Activated naive CD4-positive, alpha-beta T cell treated with anti-CD3 and anti-CD28 coated beads, Interleukin-2, amount 50 U/mL, for 24 hours (primary cell): ENCODE measurements around the gene PRDM7.
"Not testable (repeated sequence)": the region's sequence is repeated elsewhere in the genome, so short reads cannot be mapped to it uniquely, and the experiment has no call there.

Experiments used
- H3K27ac Mint-ChIP-seq: one replicate; pipeline ENCODE4 v1.8.0; 2021; ENCODE audit warnings: mild to moderate bottlenecking, mixed read lengths
- H3K27me3 Mint-ChIP-seq: one replicate; pipeline ENCODE4 v1.8.0; 2021; ENCODE audit warnings: mixed read lengths
- H3K36me3 Mint-ChIP-seq: one replicate; pipeline ENCODE4 v1.8.0; 2021; ENCODE audit warnings: mixed read lengths
- H3K4me1 Mint-ChIP-seq: one replicate; pipeline ENCODE4 v1.8.0; 2021; ENCODE audit warnings: mixed read lengths
- H3K4me3 Mint-ChIP-seq: one replicate; pipeline ENCODE4 v1.8.0; 2021; ENCODE audit warnings: mild to moderate bottlenecking, mixed read lengths
- H3K9me3 Mint-ChIP-seq: one replicate; pipeline ENCODE4 v1.8.0; 2021; ENCODE audit warnings: mixed read lengths

PRDM7 gene

GRCh38 chr16:90077240-90077756, at the start of gene PRDM7:
PRDM7 (minus strand) TSS chr16:90077331; CDS start chr16:90075910, 1,421 bp downstream.
- peak within 1 kb of the TSS; percentile 81 for H3K4me3 Mint-ChIP-seq
- no peaks in the 10 kb centered on the region for H3K9me3 Mint-ChIP-seq
- peaks cover 2% of the 10 kb centered on the region for H3K27me3 Mint-ChIP-seq
- peaks cover 22% of the 10 kb centered on the region for H3K4me1 Mint-ChIP-seq
- peak within 1 kb of the TSS; percentile 65 for H3K27ac Mint-ChIP-seq
- no peaks in the 10 kb centered on the region for H3K36me3 Mint-ChIP-seq

DNA sequence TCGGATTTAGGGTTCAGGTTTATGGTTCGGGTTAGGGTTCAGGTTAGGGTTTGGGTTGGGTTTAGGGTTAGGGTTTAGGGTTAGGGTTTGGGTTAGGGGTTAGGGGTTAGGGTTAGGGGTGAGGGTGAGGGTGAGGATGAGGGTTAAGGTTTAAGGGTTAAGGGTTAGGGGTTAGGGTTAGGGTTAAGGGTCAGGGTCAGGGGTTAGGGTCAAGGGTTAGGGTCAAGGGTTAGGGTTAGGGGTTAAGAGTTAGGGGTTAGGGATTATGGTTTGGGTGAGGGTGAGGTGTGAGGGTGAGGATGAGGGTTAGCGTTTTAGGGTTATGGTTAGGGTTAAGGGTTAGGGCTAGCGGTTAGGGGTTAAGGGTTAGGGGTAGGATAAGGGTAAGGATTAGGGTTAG, 44.7 kb upstream of the PRDM7 start:
- not testable (repeated sequence) for H3K36me3 Mint-ChIP-seq, H3K4me3 Mint-ChIP-seq, H3K4me1 Mint-ChIP-seq, H3K9me3 Mint-ChIP-seq, H3K27me3 Mint-ChIP-seq, H3K27ac Mint-ChIP-seq

GRCh38 chr16:90107617-90108016, 30.5 kb upstream of the PRDM7 start:
- not testable (repeated sequence) for H3K9me3 Mint-ChIP-seq, H3K4me1 Mint-ChIP-seq, H3K36me3 Mint-ChIP-seq, H3K27ac Mint-ChIP-seq, H3K4me3 Mint-ChIP-seq, H3K27me3 Mint-ChIP-seq

DNA sequence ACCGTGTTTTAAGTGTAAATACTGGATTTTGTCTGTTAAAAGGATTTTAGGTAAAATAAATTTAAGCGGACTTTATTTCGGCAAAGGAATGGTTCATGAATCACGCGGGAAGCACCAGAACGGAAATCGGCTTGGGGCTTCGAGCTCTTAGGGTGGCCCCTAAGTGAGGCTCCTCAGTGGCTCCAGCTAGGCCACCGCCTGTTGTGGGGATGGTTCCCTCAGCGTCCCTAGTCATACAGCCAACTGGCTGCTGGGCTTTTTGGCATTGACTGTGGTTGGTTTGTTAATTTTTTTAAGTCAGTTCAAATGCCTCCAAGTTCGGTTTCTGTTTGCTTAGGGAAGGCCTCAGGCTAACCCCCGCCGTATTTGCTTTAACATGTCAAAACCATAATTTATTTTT, 29.9 kb upstream of the PRDM7 start:
- not testable (repeated sequence) for H3K4me3 Mint-ChIP-seq, H3K9me3 Mint-ChIP-seq, H3K27ac Mint-ChIP-seq, H3K36me3 Mint-ChIP-seq, H3K27me3 Mint-ChIP-seq, H3K4me1 Mint-ChIP-seq

GRCh38 chr16:90106271-90106670, 29.1 kb upstream of the PRDM7 start:
- H3K9me3 Mint-ChIP-seq, H3K27me3 Mint-ChIP-seq, H3K4me1 Mint-ChIP-seq, H3K36me3 Mint-ChIP-seq, H3K27ac Mint-ChIP-seq, H3K4me3 Mint-ChIP-seq: not testable (repeated sequence)

GRCh38 chr16:90104725-90105124, 27.6 kb upstream of the PRDM7 start:
- H3K27me3 Mint-ChIP-seq, H3K36me3 Mint-ChIP-seq, H3K4me3 Mint-ChIP-seq, H3K27ac Mint-ChIP-seq, H3K9me3 Mint-ChIP-seq, H3K4me1 Mint-ChIP-seq: not testable (repeated sequence)

DNA sequence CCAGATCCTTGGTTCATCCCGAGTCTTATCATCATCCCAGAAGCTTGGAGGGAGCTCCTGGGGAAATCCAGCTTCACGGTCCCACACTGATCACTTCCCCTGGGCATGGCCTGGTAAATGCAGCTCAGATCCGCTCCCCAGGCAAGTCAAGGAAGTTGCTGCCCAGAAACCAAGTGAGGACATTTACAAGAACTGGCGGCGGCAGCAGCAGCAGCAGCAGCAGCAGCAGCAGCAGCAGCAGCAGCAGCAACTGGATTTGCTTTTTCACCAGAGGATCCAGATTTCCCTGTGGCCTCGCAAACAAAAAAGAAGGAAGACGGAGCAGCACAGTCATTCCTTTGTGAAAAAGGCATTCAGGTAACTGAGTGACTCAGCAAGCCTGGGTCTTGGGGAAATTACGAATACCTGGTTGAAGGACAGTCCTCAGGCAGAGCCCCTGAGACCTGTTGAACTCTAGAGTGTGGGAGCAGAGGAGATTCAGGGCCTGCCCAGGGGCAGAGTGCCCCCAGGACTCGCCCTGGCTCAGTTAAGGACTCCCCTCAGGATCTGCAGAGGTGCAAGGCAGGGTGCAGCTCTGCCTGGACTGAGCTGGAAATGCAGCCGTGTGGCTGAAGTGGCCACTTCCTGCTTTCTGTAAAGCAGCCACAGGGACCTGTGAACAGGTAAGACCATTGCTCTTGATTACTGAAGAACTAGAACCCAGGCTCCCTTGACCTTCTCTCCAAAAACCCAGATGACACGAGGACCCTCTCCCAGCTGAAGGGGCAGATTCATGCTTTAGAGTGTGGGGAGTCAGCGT, 25.2 kb upstream of the PRDM7 start:
- not testable (repeated sequence) for H3K4me3 Mint-ChIP-seq, H3K4me1 Mint-ChIP-seq

DNA sequence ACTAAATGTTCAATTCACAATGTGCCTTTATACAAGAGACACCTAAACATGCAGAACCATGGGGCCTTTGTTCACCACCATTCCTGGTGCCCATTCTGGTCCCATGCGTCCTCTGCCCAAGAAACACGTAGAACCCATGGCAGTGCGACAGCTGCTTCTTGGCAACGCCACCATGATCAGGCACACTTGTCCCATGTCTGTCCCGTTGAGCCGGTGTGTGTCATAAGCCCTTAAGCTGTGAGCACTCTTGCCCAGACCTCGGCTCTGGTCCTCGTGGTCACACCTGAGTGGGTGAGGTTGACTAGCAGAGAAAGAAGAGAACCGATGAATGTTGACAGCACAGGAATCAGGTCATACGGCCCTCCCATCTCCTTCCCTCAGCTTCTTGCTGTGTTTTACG, 24.2 kb upstream of the PRDM7 start:
- H3K36me3 Mint-ChIP-seq, H3K4me3 Mint-ChIP-seq, H3K27ac Mint-ChIP-seq, H3K9me3 Mint-ChIP-seq, H3K4me1 Mint-ChIP-seq, H3K27me3 Mint-ChIP-seq: not testable (repeated sequence)

More for the DNA sequence above, 25.2 kb upstream of the PRDM7 start:
- not testable (repeated sequence) for H3K27ac Mint-ChIP-seq, H3K36me3 Mint-ChIP-seq, H3K9me3 Mint-ChIP-seq, H3K27me3 Mint-ChIP-seq

- not testable (repeated sequence) for H3K9me3 Mint-ChIP-seq, H3K36me3 Mint-ChIP-seq, H3K4me1 Mint-ChIP-seq, H3K27me3 Mint-ChIP-seq, H3K4me3 Mint-ChIP-seq, H3K27ac Mint-ChIP-seq
Observed at GRCh38 chr16:90100790-90101189, 23.7 kb upstream of the PRDM7 start.

GRCh38 chr16:90100229-90100628, 23.1 kb upstream of the PRDM7 start:
- not testable (repeated sequence) for H3K27ac Mint-ChIP-seq, H3K4me1 Mint-ChIP-seq, H3K36me3 Mint-ChIP-seq, H3K27me3 Mint-ChIP-seq, H3K4me3 Mint-ChIP-seq, H3K9me3 Mint-ChIP-seq

DNA sequence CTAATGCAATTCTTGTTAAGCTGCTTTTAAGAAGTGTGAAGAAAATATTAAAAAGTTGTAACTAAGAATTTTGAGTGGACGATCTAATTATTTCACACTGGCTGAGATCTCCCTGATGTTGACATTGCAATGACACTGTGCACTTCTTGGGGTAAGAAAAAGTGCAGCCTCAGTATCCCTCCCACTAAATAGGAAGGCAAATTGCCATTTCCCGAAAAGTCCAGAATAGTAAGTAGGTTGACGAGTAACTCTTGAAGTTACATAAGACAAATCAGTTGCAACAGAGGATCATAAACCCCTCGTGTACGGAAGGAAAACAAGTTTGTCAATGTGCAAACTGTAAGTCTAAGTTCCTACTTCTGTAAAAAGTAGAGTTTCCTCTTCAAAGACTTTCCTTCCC, 21.8 kb upstream of the PRDM7 start:
- not testable (repeated sequence) for H3K36me3 Mint-ChIP-seq

DNA sequence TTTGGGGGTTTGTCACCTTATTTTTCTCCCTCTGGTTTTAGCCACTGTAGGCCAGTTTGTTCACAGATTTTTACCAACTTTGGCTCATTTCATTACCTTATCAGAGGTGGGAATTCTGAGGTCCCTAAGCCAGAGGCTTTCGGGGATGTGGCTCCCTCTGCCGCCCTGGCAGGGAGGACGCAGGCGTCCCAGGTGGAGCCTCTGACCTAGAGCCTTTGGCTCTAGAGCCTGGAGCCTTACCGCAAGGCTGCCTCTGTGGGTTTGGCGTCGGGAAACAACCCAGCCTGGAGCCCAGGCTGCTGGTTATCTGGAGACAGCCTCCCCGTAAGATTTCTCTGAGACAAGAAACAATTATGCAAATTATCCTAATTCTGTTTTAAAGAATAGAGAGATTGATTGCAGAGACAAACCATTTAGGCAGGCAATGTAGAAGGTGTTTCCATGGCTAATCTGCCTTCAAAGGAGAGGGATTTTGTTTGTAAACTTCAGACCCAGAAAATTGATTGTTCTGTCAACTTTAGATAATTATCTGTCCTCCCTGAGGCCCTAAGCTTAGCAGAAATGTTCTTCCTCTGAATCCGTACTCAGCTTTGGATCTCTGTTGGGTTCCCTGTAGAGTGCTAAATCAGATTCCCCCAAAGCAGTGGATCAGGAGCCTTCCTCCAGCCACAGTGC, 20.0 kb upstream of the PRDM7 start:
- H3K4me3 Mint-ChIP-seq, H3K36me3 Mint-ChIP-seq, H3K4me1 Mint-ChIP-seq, H3K27ac Mint-ChIP-seq, H3K27me3 Mint-ChIP-seq, H3K9me3 Mint-ChIP-seq: not testable (repeated sequence)

More for the DNA sequence above, 21.8 kb upstream of the PRDM7 start:
- not testable (repeated sequence) for H3K27ac Mint-ChIP-seq, H3K4me3 Mint-ChIP-seq, H3K27me3 Mint-ChIP-seq, H3K9me3 Mint-ChIP-seq, H3K4me1 Mint-ChIP-seq

DNA sequence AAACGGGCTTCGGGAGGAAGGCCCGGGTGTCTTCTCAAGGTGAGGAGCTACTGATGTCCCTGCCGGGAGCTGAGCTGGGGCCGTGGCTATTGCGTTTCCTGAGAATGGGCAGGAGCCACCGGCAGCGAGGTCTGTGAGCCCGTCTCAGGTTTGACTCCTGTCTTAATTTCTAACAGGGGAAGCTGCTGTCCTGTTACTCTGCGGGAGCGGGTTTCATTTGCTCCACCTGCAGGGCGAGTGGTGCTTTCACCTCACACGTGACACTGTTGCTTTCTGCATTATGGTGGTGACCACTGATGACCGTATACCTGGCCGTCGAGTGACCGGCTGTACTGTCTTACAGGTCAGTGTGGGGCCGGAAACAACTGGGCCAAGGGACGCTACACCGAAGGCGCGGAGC, 17.7 kb upstream of the PRDM7 start:
- H3K4me3 Mint-ChIP-seq, H3K4me1 Mint-ChIP-seq, H3K36me3 Mint-ChIP-seq, H3K27ac Mint-ChIP-seq, H3K27me3 Mint-ChIP-seq, H3K9me3 Mint-ChIP-seq: not testable (repeated sequence)

DNA sequence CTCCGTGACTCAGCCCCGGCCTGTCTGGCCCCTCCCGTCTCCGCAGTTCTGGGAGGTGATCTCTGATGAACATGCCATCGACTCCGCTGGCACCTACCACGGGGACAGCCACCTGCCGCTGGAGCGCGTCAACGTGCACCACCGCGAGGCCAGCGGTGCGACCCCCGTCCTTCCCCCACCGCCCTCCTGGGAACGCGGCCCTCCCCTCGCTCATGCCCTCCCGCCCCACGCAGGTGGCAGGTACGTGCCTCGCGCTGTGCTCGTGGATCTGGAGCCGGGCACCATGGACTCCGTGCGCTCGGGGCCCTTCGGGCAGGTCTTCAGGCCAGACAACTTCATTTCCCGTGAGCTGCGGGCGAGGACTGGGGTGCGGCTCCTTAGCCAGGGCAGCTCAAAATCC, 17.2 kb upstream of the PRDM7 start:
- not testable (repeated sequence) for H3K4me3 Mint-ChIP-seq, H3K9me3 Mint-ChIP-seq, H3K4me1 Mint-ChIP-seq, H3K27ac Mint-ChIP-seq, H3K36me3 Mint-ChIP-seq, H3K27me3 Mint-ChIP-seq

DNA sequence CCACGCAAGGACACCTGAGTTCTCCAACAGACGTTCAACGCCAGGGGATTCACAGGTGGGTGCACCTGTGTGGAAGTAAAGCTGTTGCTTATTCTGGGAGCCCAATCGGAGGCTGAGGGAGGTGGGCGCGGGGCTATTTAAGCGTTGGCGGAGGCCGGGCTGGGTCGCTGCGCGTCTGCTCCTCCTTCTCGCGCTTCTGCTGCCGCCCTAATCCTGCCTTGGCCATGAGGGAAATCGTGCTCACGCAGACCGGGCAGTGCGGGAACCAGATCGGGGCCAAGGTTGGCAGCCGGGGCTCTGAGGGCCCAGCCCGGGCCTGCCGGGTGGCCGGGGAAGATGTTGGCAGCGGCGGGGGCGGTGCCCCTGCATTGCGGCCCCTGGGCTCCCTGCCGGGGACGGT, 16.7 kb upstream of the PRDM7 start:
- not testable (repeated sequence) for H3K9me3 Mint-ChIP-seq, H3K4me1 Mint-ChIP-seq, H3K36me3 Mint-ChIP-seq, H3K4me3 Mint-ChIP-seq, H3K27ac Mint-ChIP-seq, H3K27me3 Mint-ChIP-seq

DNA sequence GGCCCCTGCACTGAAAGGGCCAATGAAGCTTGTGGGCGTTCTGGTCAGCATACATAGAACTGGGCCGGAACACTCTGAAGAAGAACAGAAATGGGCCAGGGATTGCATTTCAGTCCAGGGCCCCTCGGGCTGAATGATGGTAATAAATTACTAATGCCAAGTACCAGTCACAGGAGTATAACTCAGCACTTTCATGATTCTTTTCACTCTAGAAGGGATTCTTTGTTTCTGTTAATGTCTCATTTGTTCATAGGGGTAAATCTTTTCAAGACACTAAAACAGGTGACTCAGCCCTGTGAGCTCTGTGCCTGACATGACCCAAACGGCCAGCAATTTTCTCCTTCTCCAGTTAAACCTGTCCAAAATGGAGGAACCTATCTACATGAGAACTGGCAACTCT, 15.7 kb upstream of the PRDM7 start:
- not testable (repeated sequence) for H3K27ac Mint-ChIP-seq, H3K9me3 Mint-ChIP-seq, H3K36me3 Mint-ChIP-seq, H3K4me1 Mint-ChIP-seq, H3K27me3 Mint-ChIP-seq, H3K4me3 Mint-ChIP-seq
